ENCODE measurements around the gene DNAH14. TPM values are rescaled to one million over a fixed set of nuclear protein-coding genes. Genes with fewer than 3 reads are reported as not detected.

Gene DNAH14
- total and polyA plus RNA-seq, 2 experiments from 2014 or later, result 55.3 to 80.2 TPM

GRCh38 chr1:224995602-224996001 lies 66.1 kb downstream of the DNAH14 start:
- no peaks in the 10 kb centered on the region for H4K20me1 ChIP-seq (replicated peaks; ENCODE audit: insufficient read depth)
- H3K27ac ChIP-seq (ENCODE audit: low read depth), result no peak overlapping the region
- peaks cover 11% of the 10 kb centered on the region; the same call in 2 of the 3 replicates for H3K9me3 Mint-ChIP-seq
- H3K9me2 ChIP-seq (ENCODE audit: insufficient read depth), result no peaks in the 10 kb centered on the region
- no peak overlapping the region for H3K4me3 Mint-ChIP-seq
- H3K36me3 ChIP-seq (ENCODE audit: insufficient read depth), result no peaks in the 10 kb centered on the region
- H2AFZ ChIP-seq, result no peak overlapping the region
- H3K27ac Mint-ChIP-seq, result no peak overlapping the region
- ATAC-seq (no peak), DNase-seq (ENCODE audit: low spot score) (no peak)
- no peak overlapping the region for H3K4me2 ChIP-seq
- no peaks in the 10 kb centered on the region for H3K4me1 ChIP-seq (ENCODE audit: insufficient read depth)
- no peaks in the 10 kb centered on the region for H3K4me1 Mint-ChIP-seq
- H3K4me3 ChIP-seq, result no peak overlapping the region
- no peaks in the 10 kb centered on the region for H3K79me2 ChIP-seq (replicated peaks; ENCODE audit: insufficient read depth)
- peaks cover 2% of the 10 kb centered on the region for H3K27me3 Mint-ChIP-seq (ENCODE audit: insufficient read depth, low read depth, poor library complexity)
- H3K27me3 ChIP-seq (ENCODE audit: insufficient read depth), result no peaks in the 10 kb centered on the region
- TF ChIP-seq STAT1 (IDR thresholded peaks at IDR 0.05; ENCODE audit: unreplicated experiment) (no peak), CTCF (conservative IDR thresholded peaks at IDR 0.05; ENCODE audit: low read depth in 2 of 2) (no peak), ETS1 (IDR thresholded peaks at IDR 0.05) (no peak), JUNB (IDR thresholded peaks at IDR 0.05; ENCODE audit: unreplicated experiment) (no peak), CREB1 (CRISPR knock-in tag; IDR thresholded peaks at IDR 0.05; ENCODE audit: low read depth) (no peak), ZNF331 (CRISPR knock-in tag; IDR thresholded peaks at IDR 0.05; ENCODE audit: low read depth) (no peak), ZNF114 (CRISPR knock-in tag; IDR thresholded peaks at IDR 0.05) (no peak), POLR2AphosphoS5 (IDR thresholded peaks at IDR 0.05; ENCODE audit: low read depth) (no peak), EZH2phosphoT487 (IDR thresholded peaks at IDR 0.05; ENCODE audit: unreplicated experiment) (no peak), EZH2 (IDR thresholded peaks at IDR 0.05; ENCODE audit: low read depth, unreplicated experiment) (no peak), ZNF462 (CRISPR knock-in tag; IDR thresholded peaks at IDR 0.05) (no peak), NANOG (IDR thresholded peaks at IDR 0.05; ENCODE audit: borderline replicate concordance) (no peak), REST (IDR thresholded peaks at IDR 0.05; ENCODE audit: unreplicated experiment) (no peak)
- H3F3A ChIP-seq (replicated peaks; ENCODE audit: low read depth), result no peaks in the 10 kb centered on the region
- peaks cover 7% of the 10 kb centered on the region; the same call in 2 of the 3 replicates for H3K36me3 Mint-ChIP-seq (ENCODE audit: low read depth)

Data from GM23338 (cell line).